Gastrocnemius medialis (tissue), 4 donors: ENCODE measurements around the gene FRMPD4. TPM values are rescaled to one million over a fixed set of nuclear protein-coding genes. Genes with fewer than 3 reads are reported as not detected.

Experiments
- ATAC-seq, 2 donors: fragments of 150-250 bp; one replicate each; pipeline ENCODE4 v1.9.1; 2016
- DNase-seq, 2 donors: peaks; one replicate each; pipeline ENCODE4 v3.0.0-alpha.2; 2019
- H3K27ac ChIP-seq, 4 donors: fragments of 200-600 bp; sonication (generic); 1 replicate in 1 of 4; 2 replicates in 3 of 4; pipeline ENCODE4 v1.5.1; 2016 to 2018; ENCODE audit warnings: mild to moderate bottlenecking in 2 of 4, moderate library complexity in 1 of 4
- H3K27me3 ChIP-seq, 3 donors: fragments of 200-600 bp; sonication (generic) in 2 of 3; 1 replicate in 1 of 3; 2 replicates in 2 of 3; pipeline versions ENCODE4 v1.5.1 to v1.6.0; 2016 to 2019; ENCODE audit warnings: mild to moderate bottlenecking in 1 of 3, moderate library complexity in 1 of 3
- H3K36me3 ChIP-seq, 2 donors: fragments of 200-600 bp; sonication (generic) in 1 of 2; one replicate each; pipeline ENCODE4 v1.5.1; 2017 to 2018
- H3K4me1 ChIP-seq, 2 donors: fragments of 200-600 bp; sonication (generic) in 1 of 2; one replicate each; pipeline ENCODE4 v1.5.1; 2016 to 2017; ENCODE audit warnings: mild to moderate bottlenecking in 2 of 2
- H3K4me3 ChIP-seq, 4 donors: fragments of 200-600 bp; sonication (generic) in 3 of 4; 1 replicate in 1 of 4; 2 replicates in 3 of 4; pipeline ENCODE4 v1.5.1; 2016 to 2019; ENCODE audit warnings: mild to moderate bottlenecking in 2 of 4
- H3K9me3 ChIP-seq, 3 donors: fragments of 200-600 bp; sonication (generic) in 2 of 3; 1 replicate in 1 of 3; 2 replicates in 2 of 3; pipeline ENCODE4 v1.5.1; 2016 to 2019
- POLR2A ChIP-seq, 2 donors: fragments of 450-650 bp; IDR thresholded peaks; one replicate each; pipeline ENCODE4 v1.6.1; 2017; ENCODE audit warnings: antibody characterized with exemption in 2 of 2, mild to moderate bottlenecking in 2 of 2, moderate library complexity in 2 of 2
- in situ Hi-C, 4 donors: fragments of 200-750 bp; cut with MboI; loops; one replicate each; pipeline versions ENCODE4 v1.15.0 to v1.8.0; 2017; ENCODE audit warnings: low sequenced_read_pairs in 4 of 4
- intact Hi-C: fragments of 100-400 bp; cut with DNase I; formaldehyde crosslinking; loops from one replicate; pipeline ENCODE4 v1.15.1; 2023; ENCODE audit warnings: low total_unique reads
- total RNA-seq, 4 donors: library from RNA; depleted of rRNA; stranded (reverse); fragments of >200 nt; gene quantifications; one replicate each; pipeline versions ENCODE4 v1.1.0 to v1.2.3, GENCODE V29; 2016
- TF ChIP-seq, protein P1 (sequence below), 5 experiments: fragments of 450-650 bp in 3 of 5; fragments of 200-600 bp in 2 of 5; sonication (generic) in 2 of 5; IDR thresholded peaks in 4 of 5; conservative IDR thresholded peaks in 1 of 5; 1 replicate in 4 of 5; 2 replicates in 1 of 5; pipeline ENCODE4 v1.5.1; 2016 to 2019; ENCODE audit warnings: antibody characterized with exemption in 5 of 5, mild to moderate bottlenecking in 3 of 5, moderate library complexity in 3 of 5

Gene FRMPD4
- total RNA-seq, 4 donors from 2014 or later: 0.02 TPM; not detected in 3

DNA sequence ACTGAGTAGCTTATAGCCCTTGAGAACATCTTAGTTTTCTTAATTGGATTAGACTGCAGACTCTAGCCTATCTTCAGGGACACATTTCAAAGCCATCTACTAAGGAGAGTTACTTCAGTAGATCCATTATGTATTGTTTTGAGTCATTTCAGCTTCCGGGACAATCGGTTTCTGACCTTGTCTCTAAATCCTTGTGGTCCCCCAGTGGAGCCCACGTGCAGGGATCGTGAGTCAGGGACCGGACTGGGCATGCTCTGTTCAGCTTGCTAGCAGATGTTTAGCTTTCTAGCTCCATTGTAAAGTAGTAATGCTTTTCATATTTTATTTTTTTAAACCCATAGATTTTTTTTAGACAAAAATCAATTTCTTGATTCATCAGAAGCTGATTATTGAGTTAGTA is 441.0 kb downstream of the FRMPD4 start:
- Histone ChIP-seq H3K27ac (no peak overlapping the region), H3K27me3 (no peaks in the 10 kb centered on the region), H3K9me3 (no peaks in the 10 kb centered on the region), H3K4me3 (no peak overlapping the region), H3K4me1 (no peaks in the 10 kb centered on the region), H3K36me3 (no peaks in the 10 kb centered on the region)
- intact Hi-C loops (no loop called here), in situ Hi-C loops (no loop called here)
- ATAC-seq (no peak), DNase-seq (no peak)
- TF ChIP-seq, protein P1, sequence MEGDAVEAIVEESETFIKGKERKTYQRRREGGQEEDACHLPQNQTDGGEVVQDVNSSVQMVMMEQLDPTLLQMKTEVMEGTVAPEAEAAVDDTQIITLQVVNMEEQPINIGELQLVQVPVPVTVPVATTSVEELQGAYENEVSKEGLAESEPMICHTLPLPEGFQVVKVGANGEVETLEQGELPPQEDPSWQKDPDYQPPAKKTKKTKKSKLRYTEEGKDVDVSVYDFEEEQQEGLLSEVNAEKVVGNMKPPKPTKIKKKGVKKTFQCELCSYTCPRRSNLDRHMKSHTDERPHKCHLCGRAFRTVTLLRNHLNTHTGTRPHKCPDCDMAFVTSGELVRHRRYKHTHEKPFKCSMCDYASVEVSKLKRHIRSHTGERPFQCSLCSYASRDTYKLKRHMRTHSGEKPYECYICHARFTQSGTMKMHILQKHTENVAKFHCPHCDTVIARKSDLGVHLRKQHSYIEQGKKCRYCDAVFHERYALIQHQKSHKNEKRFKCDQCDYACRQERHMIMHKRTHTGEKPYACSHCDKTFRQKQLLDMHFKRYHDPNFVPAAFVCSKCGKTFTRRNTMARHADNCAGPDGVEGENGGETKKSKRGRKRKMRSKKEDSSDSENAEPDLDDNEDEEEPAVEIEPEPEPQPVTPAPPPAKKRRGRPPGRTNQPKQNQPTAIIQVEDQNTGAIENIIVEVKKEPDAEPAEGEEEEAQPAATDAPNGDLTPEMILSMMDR (IDR thresholded peaks at IDR 0.05 in 4 of 5, conservative IDR thresholded peaks at IDR 0.05 in 1 of 5): no peak
- no peak for TF ChIP-seq POLR2A (IDR thresholded peaks at IDR 0.05)

DNA sequence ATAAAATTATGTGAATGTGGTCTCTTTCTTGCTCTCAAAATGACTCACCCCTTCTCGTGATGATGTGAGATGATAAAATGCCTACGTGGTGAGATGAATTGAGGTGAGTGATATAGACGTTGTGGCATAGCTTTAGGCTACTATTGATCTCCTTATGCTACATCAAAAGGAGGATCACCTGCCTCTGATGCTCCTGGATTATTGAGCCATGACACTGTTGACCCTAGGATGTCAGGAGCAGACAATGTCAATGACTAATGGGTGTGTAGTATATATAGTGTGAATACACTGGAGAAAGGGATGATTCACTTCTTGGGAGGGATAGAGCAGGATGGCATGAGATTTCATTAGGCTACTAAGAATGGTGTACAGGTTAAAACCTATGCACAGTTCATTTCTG is 442.3 kb downstream of the FRMPD4 start:
- no peak for TF ChIP-seq POLR2A (IDR thresholded peaks at IDR 0.05)
- TF ChIP-seq, protein P1 (IDR thresholded peaks at IDR 0.05 in 4 of 5, conservative IDR thresholded peaks at IDR 0.05 in 1 of 5): no peak
- intact Hi-C loops: no loop called here
- H3K27ac ChIP-seq: no peak overlapping the region
- no peaks in the 10 kb centered on the region for H3K9me3 ChIP-seq
- H3K4me3 ChIP-seq: no peak overlapping the region
- no peaks in the 10 kb centered on the region for H3K36me3 ChIP-seq
- in situ Hi-C loops: no loop called here
- DNase-seq (no peak), ATAC-seq (no peak)
- H3K4me1 ChIP-seq: no peaks in the 10 kb centered on the region
- H3K27me3 ChIP-seq: no peaks in the 10 kb centered on the region

DNA sequence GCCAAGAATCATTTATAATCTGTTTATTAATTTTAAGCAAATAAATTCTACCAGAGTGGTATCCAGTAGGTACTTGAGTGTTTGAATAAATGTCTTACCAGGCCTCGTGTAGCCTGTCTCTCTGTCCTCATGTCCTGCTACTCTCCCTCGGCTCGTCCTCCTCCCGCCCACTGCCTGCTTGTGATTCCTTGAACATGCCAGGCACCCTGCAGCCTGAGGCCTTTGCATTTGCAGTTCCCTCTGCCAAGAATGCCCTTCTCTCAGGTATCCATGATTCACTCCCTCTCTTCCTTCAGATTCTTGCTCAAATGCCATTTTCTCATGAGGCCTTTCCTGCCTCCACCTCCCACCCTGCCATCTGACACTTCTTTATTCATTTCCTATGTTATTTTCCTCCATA is 443.3 kb downstream of the FRMPD4 start:
- H3K4me3 ChIP-seq: no peak overlapping the region
- TF ChIP-seq POLR2A (IDR thresholded peaks at IDR 0.05): no peak
- TF ChIP-seq, protein P1 (IDR thresholded peaks at IDR 0.05 in 4 of 5, conservative IDR thresholded peaks at IDR 0.05 in 1 of 5): no peak
- no peaks in the 10 kb centered on the region for H3K9me3 ChIP-seq
- H3K4me1 ChIP-seq: no peaks in the 10 kb centered on the region
- intact Hi-C loops: no loop called here
- no peak overlapping the region for H3K27ac ChIP-seq
- H3K27me3 ChIP-seq: no peaks in the 10 kb centered on the region
- no peaks in the 10 kb centered on the region for H3K36me3 ChIP-seq
- no peak for ATAC-seq
- DNase-seq: no peak
- in situ Hi-C loops: no loop called here

DNA sequence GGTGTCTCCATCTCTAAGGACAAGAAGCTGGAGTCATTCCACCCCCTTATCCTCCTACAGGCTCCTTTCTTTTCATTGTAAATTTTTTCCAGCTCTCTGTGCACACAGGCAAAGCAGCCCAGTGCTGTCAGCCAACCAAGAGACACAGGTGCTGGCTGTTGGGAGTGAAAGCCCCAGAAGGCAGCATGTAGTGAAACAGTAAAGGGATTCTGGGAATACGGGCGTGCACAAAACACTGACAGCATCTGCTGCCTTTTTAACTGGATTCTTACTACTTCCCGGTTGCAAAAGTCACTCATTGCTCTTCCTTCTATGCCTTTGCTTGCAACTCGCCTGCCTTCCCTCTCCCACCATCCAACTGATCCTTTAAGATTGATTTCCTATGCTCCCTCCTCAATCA is 444.4 kb downstream of the FRMPD4 start:
- ATAC-seq (no peak), DNase-seq (no peak)
- intact Hi-C loops: no loop called here

DNA sequence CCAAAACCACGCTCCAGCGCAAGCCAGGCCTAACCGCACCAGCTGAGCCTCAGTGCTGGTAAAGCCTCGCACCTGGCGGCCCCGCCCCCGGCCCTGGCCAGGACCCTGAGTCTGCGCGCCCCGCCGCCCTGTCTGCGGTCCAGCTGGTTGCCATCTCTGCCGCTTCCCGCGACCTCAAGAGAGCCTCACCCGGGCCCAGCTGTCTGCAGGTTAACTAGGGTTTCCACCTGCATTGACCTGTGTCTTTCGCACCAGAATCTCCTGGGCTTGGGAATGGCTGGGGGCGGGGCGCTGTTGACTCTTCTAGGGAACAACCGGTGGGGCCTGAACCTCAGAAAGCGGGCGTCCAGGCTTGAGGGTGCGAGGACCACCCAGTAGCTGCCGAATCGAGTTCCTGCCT is 445.3 kb downstream of the FRMPD4 start:
- Histone ChIP-seq H3K27me3 (no peaks in the 10 kb centered on the region), H3K4me1 (no peaks in the 10 kb centered on the region), H3K4me3 (no peak overlapping the region), H3K36me3 (no peaks in the 10 kb centered on the region), H3K9me3 (no peaks in the 10 kb centered on the region), H3K27ac (no peak overlapping the region)
- intact Hi-C loops (no loop called here), in situ Hi-C loops (no loop called here)
- TF ChIP-seq, protein P1 (IDR thresholded peaks at IDR 0.05 in 4 of 5, conservative IDR thresholded peaks at IDR 0.05 in 1 of 5): no peak
- TF ChIP-seq POLR2A (IDR thresholded peaks at IDR 0.05): no peak
- no peak for ATAC-seq
- DNase-seq: no peak

More for the DNA sequence above, 444.4 kb downstream of the FRMPD4 start:
- Histone ChIP-seq H3K27ac (no peak overlapping the region), H3K36me3 (no peaks in the 10 kb centered on the region), H3K27me3 (no peaks in the 10 kb centered on the region), H3K9me3 (no peaks in the 10 kb centered on the region), H3K4me3 (no peak overlapping the region), H3K4me1 (no peaks in the 10 kb centered on the region)
- in situ Hi-C loops: no loop called here
- no peak for TF ChIP-seq POLR2A (IDR thresholded peaks at IDR 0.05)
- TF ChIP-seq, protein P1 (IDR thresholded peaks at IDR 0.05 in 4 of 5, conservative IDR thresholded peaks at IDR 0.05 in 1 of 5): no peak
